Activated CD4-positive, alpha-beta T cell treated with anti-CD3 and anti-CD28 coated beads, Interleukin-2, amount 10 ng/mL, durations not matched to agents 7 days and 5 days (primary cell): ENCODE results near the gene ADAM29. TPM values are rescaled to one million over a fixed set of nuclear protein-coding genes. Genes with fewer than 3 reads are reported as not detected.
"Not testable (repeated sequence)": the region's sequence is repeated elsewhere in the genome, so short reads cannot be mapped to it uniquely, and the experiment has no call there.

Experiments used
- CTCF ChIA-PET: fragments of 350-600 bp; sonication (Branson Sonifier 250); formaldehyde crosslinking; loops from one replicate; lab custom pipeline; 2021; ENCODE audit warnings: antibody characterized with exemption; lab: Charles Lee
- POLR2A ChIA-PET: fragments of 350-600 bp; sonication (Branson Sonifier 250); formaldehyde crosslinking; loops from one replicate; lab custom pipeline; 2021; ENCODE audit warnings: antibody characterized with exemption; lab: Charles Lee
- DNase-seq: peaks from one replicate; pipeline ENCODE4 v3.0.0-alpha.2; 2020
- H3K27ac Mint-ChIP-seq: one replicate; pipeline ENCODE4 v1.8.0; 2021; ENCODE audit warnings: mild to moderate bottlenecking, moderate library complexity, mixed read lengths
- H3K27me3 Mint-ChIP-seq: one replicate; pipeline ENCODE4 v1.8.0; 2021; ENCODE audit warnings: mixed read lengths
- H3K36me3 Mint-ChIP-seq: one replicate; pipeline ENCODE4 v1.8.0; 2021; ENCODE audit warnings: low read depth, mixed read lengths
- H3K4me1 Mint-ChIP-seq: one replicate; pipeline ENCODE4 v1.8.0; 2021; ENCODE audit warnings: mixed read lengths
- H3K4me3 Mint-ChIP-seq: one replicate; pipeline ENCODE4 v1.8.0; 2021; ENCODE audit warnings: mild to moderate bottlenecking, moderate library complexity, mixed read lengths
- H3K9me3 Mint-ChIP-seq: one replicate; pipeline ENCODE4 v1.8.0; 2021; ENCODE audit warnings: mixed read lengths
- total RNA-seq, 2 experiments: library from RNA; stranded (reverse); gene quantifications; one replicate each; pipeline ENCODE4 v1.2.3, GENCODE V29; 2021

ADAM29 gene
- total RNA-seq, result not detected

DNA sequence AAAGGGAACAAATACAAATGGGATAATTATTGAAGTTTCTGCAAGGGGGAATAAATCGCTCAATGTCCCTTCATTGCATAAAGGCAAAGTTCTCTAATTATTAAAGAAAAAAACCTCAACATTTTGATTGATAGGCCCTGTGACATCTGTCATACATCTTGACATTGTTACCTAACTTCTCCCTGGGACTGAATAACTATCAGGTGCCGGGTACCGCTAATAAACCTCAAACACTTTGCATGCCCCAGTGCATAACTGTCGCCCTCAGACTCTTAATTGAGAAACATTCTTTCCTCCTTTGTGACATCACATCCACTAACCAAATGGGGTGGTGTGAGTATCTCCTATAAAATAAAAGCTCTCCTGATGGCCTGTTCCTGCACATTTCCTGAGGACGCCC, at the start of gene ADAM29:
Gene ADAM29 (plus strand): TSS at position 301 of the 400 bp plus-strand sequence. CDS start 57,168 bp downstream, outside the sequence.
- POLR2A ChIA-PET, result no interaction called here
- Mint-ChIP-seq H3K27ac (no peak within 1 kb of the TSS), H3K4me1 (no peaks in the 10 kb centered on the region), H3K27me3 (no peaks in the 10 kb centered on the region), H3K9me3 (no peaks in the 10 kb centered on the region), H3K36me3 (no peaks in the 10 kb centered on the region), H3K4me3 (no peak within 1 kb of the TSS)
- no peak for DNase-seq
- CTCF ChIA-PET, result no interaction called here

DNA sequence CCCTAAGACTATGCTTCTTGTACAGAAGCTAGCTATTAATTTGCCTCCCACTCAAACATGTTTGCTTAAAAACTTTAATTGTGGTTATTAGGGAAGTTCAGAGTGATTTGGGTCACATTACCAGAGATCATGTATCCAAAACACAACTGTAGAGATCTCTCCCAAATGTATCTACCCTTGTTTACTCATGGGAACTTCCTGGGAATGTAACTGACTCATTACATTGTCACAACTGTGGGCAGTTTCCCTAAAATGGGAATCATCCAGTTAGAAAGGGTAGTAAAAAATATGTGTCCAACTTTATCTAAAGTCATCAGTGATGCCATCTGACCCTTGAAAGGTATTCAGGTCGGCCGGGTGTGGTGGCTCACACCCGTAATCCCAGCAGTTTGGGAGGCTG, 48.8 kb upstream of the ADAM29 start:
- Mint-ChIP-seq H3K9me3 (no peaks in the 10 kb centered on the region), H3K4me1 (no peaks in the 10 kb centered on the region), H3K36me3 (no peaks in the 10 kb centered on the region), H3K27ac (no peak overlapping the region), H3K27me3 (no peaks in the 10 kb centered on the region), H3K4me3 (no peak overlapping the region)
- DNase-seq, result no peak
- CTCF ChIA-PET, result no interaction called here
- POLR2A ChIA-PET, result no interaction called here

GRCh38 chr4:174870311-174870710, 47.8 kb upstream of the ADAM29 start:
- ChIA-PET POLR2A (no interaction called here), CTCF (no interaction called here)
- Mint-ChIP-seq H3K9me3 (no peaks in the 10 kb centered on the region), H3K27me3 (no peaks in the 10 kb centered on the region), H3K4me3 (no peak overlapping the region), H3K4me1 (no peaks in the 10 kb centered on the region), H3K27ac (no peak overlapping the region), H3K36me3 (no peaks in the 10 kb centered on the region)
- DNase-seq, result no peak

GRCh38 chr4:174871407-174871806, 46.8 kb upstream of the ADAM29 start:
- no peak overlapping the region for H3K4me3 Mint-ChIP-seq
- DNase-seq, result no peak
- H3K27me3 Mint-ChIP-seq, result no peaks in the 10 kb centered on the region
- H3K27ac Mint-ChIP-seq, result no peak overlapping the region
- H3K4me1 Mint-ChIP-seq, result no peaks in the 10 kb centered on the region
- no peaks in the 10 kb centered on the region for H3K36me3 Mint-ChIP-seq
- ChIA-PET POLR2A (no interaction called here), CTCF (no interaction called here)
- no peaks in the 10 kb centered on the region for H3K9me3 Mint-ChIP-seq

DNA sequence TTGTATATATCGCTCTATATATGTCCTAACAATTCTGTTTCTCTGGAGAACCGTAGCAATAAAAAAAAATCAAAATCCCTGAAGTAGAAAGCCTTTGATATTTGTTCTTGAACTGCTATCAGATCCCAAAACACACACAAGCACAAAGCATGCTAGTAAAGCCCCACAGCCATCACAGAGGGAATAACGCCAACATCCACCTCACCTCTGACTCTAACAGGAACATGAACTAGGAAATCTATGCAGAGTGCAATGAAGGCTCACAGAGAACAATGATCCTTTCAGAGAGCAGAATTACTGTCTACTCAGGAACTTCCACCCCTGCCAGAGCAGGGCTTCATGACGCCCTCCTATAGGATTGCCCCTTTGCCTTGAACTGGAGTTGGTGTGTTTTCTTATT, 45.0 kb upstream of the ADAM29 start:
- DNase-seq, H3K27me3 Mint-ChIP-seq: not testable (repeated sequence)

DNA sequence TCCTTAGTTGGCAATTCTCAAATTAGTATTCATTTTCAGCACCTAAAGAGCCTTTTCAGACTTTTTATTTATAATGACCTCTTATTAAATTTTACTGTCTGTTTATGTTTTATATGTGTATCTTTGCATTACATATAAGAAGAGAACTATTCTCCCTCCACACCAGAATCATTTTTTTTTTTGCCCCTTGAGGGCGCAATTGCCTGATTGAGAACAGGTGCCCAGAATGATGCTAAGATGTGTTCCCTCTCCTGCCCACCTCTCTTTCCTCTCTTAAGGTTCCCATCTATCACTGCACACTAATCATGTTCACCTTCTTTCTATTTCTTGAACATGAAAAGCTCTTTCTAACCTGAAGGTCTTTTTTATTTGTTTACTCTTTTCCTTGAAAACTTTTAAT, 44.2 kb upstream of the ADAM29 start:
- Mint-ChIP-seq H3K4me1 (no peaks in the 10 kb centered on the region), H3K27me3 (no peaks in the 10 kb centered on the region), H3K27ac (no peak overlapping the region), H3K36me3 (no peaks in the 10 kb centered on the region), H3K4me3 (no peak overlapping the region), H3K9me3 (no peaks in the 10 kb centered on the region)
- POLR2A ChIA-PET, result no interaction called here
- CTCF ChIA-PET, result no interaction called here
- no peak for DNase-seq

More for the DNA sequence above, 45.0 kb upstream of the ADAM29 start:
- H3K4me1 Mint-ChIP-seq, H3K4me3 Mint-ChIP-seq, POLR2A ChIA-PET, H3K36me3 Mint-ChIP-seq, H3K27ac Mint-ChIP-seq, H3K9me3 Mint-ChIP-seq, CTCF ChIA-PET: not testable (repeated sequence)

DNA sequence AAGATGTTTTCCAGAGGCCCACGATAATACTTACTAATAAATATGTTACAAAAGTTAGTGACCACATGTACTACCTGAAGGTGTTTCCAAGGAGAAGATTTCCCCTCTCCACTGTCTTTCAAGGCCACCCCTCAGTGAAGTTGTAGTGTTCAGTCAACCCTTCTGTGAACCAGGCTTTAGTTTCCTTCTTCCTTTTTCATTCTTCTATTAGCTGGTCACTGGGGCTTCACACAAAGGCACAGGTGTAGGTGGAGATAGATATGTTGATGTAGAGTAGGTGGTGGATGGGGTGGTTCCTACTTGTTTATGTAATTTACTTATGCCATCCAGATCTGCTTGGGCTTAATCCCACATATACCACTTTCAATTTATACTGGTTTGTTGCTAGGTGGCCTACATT, 43.3 kb upstream of the ADAM29 start:
- H3K9me3 Mint-ChIP-seq, result no peaks in the 10 kb centered on the region
- no peaks in the 10 kb centered on the region for H3K36me3 Mint-ChIP-seq
- no peak overlapping the region for H3K27ac Mint-ChIP-seq
- H3K4me3 Mint-ChIP-seq, result no peak overlapping the region
- DNase-seq, result no peak
- no peaks in the 10 kb centered on the region for H3K27me3 Mint-ChIP-seq
- no peaks in the 10 kb centered on the region for H3K4me1 Mint-ChIP-seq
- CTCF ChIA-PET, result no interaction called here
- POLR2A ChIA-PET, result no interaction called here

GRCh38 chr4:174880001-174880400, 38.2 kb upstream of the ADAM29 start:
- no peaks in the 10 kb centered on the region for H3K27me3 Mint-ChIP-seq
- H3K9me3 Mint-ChIP-seq, result no peaks in the 10 kb centered on the region
- no peak for DNase-seq
- H3K4me3 Mint-ChIP-seq, result no peak overlapping the region
- no peak overlapping the region for H3K27ac Mint-ChIP-seq
- ChIA-PET CTCF (no interaction called here), POLR2A (no interaction called here)
- H3K36me3 Mint-ChIP-seq, result no peaks in the 10 kb centered on the region
- no peaks in the 10 kb centered on the region for H3K4me1 Mint-ChIP-seq

DNA sequence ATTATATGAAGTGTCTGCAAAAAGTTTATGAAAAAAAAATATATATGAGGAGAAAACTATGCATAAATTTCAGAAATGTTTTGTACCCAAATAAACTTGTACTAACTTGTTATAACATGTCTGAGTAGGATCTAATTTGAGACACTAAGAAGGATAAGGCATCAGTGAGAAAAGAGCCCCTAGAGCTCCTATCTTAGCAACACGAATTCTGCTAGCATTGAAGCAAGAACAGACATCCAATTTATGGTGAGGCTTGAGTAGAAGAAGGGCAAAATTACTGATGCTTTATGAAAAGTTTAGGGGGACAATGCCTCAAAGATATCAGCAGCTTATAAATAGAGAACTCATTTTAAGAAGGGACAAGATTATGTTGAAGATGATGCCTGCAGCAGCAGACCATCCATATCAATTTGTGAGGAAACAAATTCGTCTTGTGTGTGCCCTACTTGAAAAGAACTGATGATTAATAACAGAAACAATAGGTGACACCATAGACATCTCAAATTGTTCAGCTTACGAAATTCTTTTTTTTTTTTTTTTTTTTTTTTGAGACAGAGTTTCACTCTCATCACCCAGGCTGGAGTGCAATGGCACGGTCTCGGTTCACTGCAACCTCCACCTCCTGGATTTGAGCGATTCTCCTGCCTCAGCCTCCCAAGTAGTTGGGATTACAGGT, 35.7 kb upstream of the ADAM29 start:
- POLR2A ChIA-PET, result no interaction called here
- Mint-ChIP-seq H3K27me3 (no peaks in the 10 kb centered on the region), H3K4me1 (no peaks in the 10 kb centered on the region), H3K4me3 (no peak overlapping the region), H3K27ac (no peak overlapping the region), H3K9me3 (no peaks in the 10 kb centered on the region), H3K36me3 (no peaks in the 10 kb centered on the region)
- DNase-seq, result no peak
- CTCF ChIA-PET, result no interaction called here

DNA sequence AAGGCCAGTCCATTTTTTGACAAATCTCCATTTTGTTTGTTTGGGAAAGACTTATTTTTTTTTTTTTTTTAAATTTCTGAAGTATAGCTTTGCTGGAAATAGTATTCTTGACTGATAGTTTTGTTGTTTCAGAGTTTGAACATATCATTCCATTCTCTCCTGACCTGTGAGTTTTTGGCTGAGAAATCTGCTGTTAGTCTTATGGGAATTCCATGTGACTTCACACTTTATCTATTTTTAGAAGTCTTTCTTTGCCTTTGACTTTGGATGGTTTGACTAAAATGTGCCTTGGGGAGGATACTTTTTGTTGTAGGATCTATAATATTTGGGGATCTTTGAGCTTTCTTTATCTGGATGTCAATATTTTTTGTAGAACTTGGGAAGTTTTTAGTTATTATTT, 10.7 kb upstream of the ADAM29 start:
- no peak for DNase-seq
- Mint-ChIP-seq H3K4me3 (no peak overlapping the region), H3K9me3 (peaks cover 2% of the 10 kb centered on the region), H3K27me3 (no peaks in the 10 kb centered on the region), H3K4me1 (no peaks in the 10 kb centered on the region), H3K27ac (no peak overlapping the region), H3K36me3 (no peaks in the 10 kb centered on the region)
- CTCF ChIA-PET, result interaction anchor here (0.7 kb wide), 1 partner anchor 975 kb away, joined by 3 read pairs; no protein-coding TSS in a partner anchor
- POLR2A ChIA-PET, result no interaction called here

- no peaks in the 10 kb centered on the region for H3K36me3 Mint-ChIP-seq
- no peaks in the 10 kb centered on the region for H3K27me3 Mint-ChIP-seq
- ChIA-PET CTCF (no interaction called here), POLR2A (no interaction called here)
- no peak overlapping the region for H3K4me3 Mint-ChIP-seq
- H3K27ac Mint-ChIP-seq, result no peak overlapping the region
- DNase-seq, result no peak
- H3K9me3 Mint-ChIP-seq, result no peaks in the 10 kb centered on the region
- H3K4me1 Mint-ChIP-seq, result no peaks in the 10 kb centered on the region
These were observed 7.9 kb upstream of the ADAM29 start for GRCh38 chr4:174910271-174910670.

DNA sequence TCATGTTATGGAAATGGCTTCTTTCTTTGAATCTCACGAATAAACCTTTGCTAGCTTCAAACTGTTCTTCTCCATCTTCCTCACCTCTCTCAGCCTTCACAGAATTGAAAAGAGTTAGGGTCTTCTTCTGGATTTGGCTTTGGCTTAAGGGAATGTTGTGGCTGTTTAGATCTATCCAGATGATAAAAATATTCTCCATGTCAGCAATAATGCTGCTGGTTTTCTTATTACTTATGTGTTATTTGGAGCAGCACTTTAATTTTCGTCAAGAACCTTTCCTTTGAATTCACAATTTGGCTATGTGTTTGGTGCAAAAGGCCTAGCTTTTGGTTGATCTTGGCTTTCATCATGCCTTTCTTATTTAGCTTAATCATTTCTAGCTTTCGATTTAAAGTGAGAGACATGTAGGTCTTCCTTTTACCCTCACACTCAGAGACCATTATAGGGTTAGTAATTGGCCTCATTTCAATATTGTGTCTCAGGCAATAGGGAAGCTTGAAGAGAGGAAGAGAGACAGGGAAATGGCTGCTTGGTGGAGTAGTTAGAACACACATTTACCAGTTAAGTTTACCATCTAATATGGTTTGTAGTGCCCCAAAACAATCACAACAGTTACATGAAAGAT, 5.1 kb upstream of the ADAM29 start:
- Mint-ChIP-seq H3K9me3 (no peaks in the 10 kb centered on the region), H3K27me3 (no peaks in the 10 kb centered on the region), H3K4me1 (no peaks in the 10 kb centered on the region), H3K27ac (no peak overlapping the region), H3K36me3 (no peaks in the 10 kb centered on the region), H3K4me3 (no peak overlapping the region)
- ChIA-PET POLR2A (no interaction called here), CTCF (no interaction called here)
- no peak for DNase-seq

- H3K36me3 Mint-ChIP-seq, result no peaks in the 10 kb centered on the region
- DNase-seq, result no peak
- H3K9me3 Mint-ChIP-seq, result no peaks in the 10 kb centered on the region
- no peaks in the 10 kb centered on the region for H3K4me1 Mint-ChIP-seq
- H3K27me3 Mint-ChIP-seq, result no peaks in the 10 kb centered on the region
- no peak overlapping the region for H3K4me3 Mint-ChIP-seq
- ChIA-PET CTCF (no interaction called here), POLR2A (no interaction called here)
- H3K27ac Mint-ChIP-seq, result no peak overlapping the region
These were observed 1.8 kb downstream of the ADAM29 start for GRCh38 chr4:174919886-174920423.
